ENCODE data around the gene DPYSL5. TPM values are rescaled to one million over a fixed set of nuclear protein-coding genes. Genes with fewer than 3 reads are reported as not detected.
"Not testable (repeated sequence)": the region's sequence is repeated elsewhere in the genome, so short reads cannot be mapped to it uniquely, and the experiment has no call there.

Gene DPYSL5
- total and polyA plus RNA-seq, 3 donors from 2014 or later, result 2.8 to 22.3 (median 5.5) TPM

DNA sequence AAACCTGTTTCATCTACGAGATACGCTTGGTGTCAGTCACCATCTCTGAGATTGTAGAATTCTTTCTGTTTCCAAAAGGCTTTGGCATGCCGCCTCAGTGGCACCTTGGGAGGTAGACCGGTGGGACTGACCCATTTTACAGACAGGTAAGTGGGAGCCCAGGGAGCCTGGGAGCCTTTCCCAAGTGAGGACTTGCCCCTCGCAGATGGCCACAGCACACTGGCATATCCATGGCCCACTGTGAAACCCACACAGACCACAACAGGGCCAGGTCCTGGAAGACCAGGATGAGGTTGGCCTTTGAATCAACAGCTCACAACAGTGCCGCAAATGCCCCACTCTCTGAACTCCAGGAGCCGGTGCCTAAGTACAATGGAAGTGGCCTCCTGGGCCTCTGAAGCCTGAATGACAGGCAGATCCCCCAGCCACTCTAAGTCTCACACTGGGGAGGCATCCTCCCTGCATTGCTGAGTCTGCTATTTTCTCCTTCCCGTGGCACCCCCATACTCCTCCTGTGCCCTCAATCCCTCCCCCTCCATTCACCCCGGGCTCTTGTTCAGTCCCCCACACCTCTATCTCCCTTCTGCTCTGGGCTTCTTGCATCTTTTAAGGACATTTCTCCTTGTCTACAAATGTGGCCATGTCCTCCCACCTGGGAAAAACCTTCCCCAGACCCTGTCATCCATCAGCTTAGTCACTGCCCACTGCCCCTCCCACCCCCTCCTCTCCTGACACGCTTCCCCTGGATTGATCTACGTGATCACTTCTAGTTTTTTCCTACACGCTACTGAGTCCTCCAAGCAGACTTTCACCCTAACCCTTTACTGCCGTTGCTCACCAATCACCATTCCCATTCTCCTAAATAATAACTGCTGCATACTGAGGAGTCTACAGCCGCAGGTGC lies 35.9 kb upstream of the DPYSL5 start:
- Histone ChIP-seq H3K4me1 (no peaks in the 10 kb centered on the region), H3K9me3 (no peaks in the 10 kb centered on the region), H3K4me3 (no peak overlapping the region), H3K27ac (no peak overlapping the region), H3K36me3 (ENCODE audit: low read depth, missing control alignments) (no peaks in the 10 kb centered on the region), H3K27me3 (no peaks in the 10 kb centered on the region)
- DNase-seq, result no peak
- WGBS, 2 donors, result 80% methylated on average over 13 to 14 of the region's 14 CpGs
- intact Hi-C loops (cut with DNase I; ENCODE audit: low total_unique reads), result no loop called here
- TF ChIP-seq CTCF (IDR thresholded peaks at IDR 0.05) (no peak), POLR2A (IDR thresholded peaks at IDR 0.05) (no peak)

DNA sequence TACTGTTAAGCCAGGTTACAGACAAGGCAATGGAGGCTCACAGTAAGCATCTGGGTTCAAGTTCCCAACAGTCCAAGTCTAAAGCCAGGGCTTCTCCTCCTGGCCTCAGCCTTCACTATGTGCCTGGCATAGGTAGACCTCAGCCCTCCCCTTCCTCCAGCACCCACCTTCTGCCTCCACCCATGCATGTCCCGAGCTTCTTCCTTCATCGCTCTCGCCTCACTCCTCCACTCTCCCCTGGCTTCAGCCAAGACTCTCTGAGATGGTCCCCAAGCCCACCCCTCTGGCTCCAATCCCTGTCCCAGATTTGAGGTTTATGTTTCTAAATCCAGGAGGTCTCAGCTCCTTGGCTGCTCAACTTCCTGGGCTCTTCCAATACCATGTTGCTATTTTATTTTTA lies 35.2 kb upstream of the DPYSL5 start:
- TF ChIP-seq CTCF (IDR thresholded peaks at IDR 0.05) (no peak), POLR2A (IDR thresholded peaks at IDR 0.05) (no peak)
- intact Hi-C loops (cut with DNase I; ENCODE audit: low total_unique reads), result no loop called here
- no peaks in the 10 kb centered on the region for H3K36me3 ChIP-seq (ENCODE audit: low read depth, missing control alignments)
- 96 to 97% methylated on average over 3 of the region's 3 CpGs for WGBS, 2 donors
- DNase-seq, result no peak
- H3K27me3 ChIP-seq, result no peaks in the 10 kb centered on the region
- H3K4me3 ChIP-seq, result no peak overlapping the region
- no peak overlapping the region for H3K27ac ChIP-seq
- no peaks in the 10 kb centered on the region for H3K9me3 ChIP-seq
- no peaks in the 10 kb centered on the region for H3K4me1 ChIP-seq

GRCh38 chr2:26814072-26814765 lies 33.7 kb upstream of the DPYSL5 start:
- DNase-seq, result not testable (repeated sequence)

DNA sequence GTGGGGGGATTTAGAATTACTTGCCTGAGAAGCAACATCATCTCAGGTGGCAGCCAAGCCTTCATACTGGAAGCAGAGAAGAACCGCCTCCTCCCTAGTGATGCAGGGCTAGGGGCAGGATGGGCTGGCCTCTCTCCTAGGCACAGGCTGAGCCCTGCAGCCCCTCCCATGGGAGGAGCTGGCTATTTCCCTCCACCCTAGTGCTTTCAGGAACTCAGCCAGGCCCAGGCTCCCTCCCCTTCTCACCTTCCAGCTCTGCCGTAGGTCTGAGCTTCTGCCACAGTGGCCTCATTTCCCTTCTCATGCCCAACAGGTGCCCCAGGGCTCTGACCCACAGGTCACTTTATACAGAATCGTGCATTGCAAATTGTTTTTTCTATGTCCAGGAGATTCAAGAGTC lies 31.0 kb upstream of the DPYSL5 start:
- 31 to 40% methylated on average over 3 of the region's 3 CpGs for WGBS, 2 donors
- no peak for DNase-seq
- Histone ChIP-seq H3K4me3 (no peak overlapping the region), H3K4me1 (no peaks in the 10 kb centered on the region), H3K9me3 (no peaks in the 10 kb centered on the region), H3K27me3 (no peaks in the 10 kb centered on the region), H3K36me3 (ENCODE audit: low read depth, missing control alignments) (no peaks in the 10 kb centered on the region), H3K27ac (no peak overlapping the region)
- no peak for TF ChIP-seq POLR2A (IDR thresholded peaks at IDR 0.05)
- no peak for TF ChIP-seq CTCF (IDR thresholded peaks at IDR 0.05)
- intact Hi-C loops (cut with DNase I; ENCODE audit: low total_unique reads), result no loop called here

More at GRCh38 chr2:26814072-26814765, 33.7 kb upstream of the DPYSL5 start:
- H3K36me3 ChIP-seq (ENCODE audit: low read depth, missing control alignments); H3K27me3 ChIP-seq; intact Hi-C loops (cut with DNase I; ENCODE audit: low total_unique reads); H3K4me1 ChIP-seq; H3K27ac ChIP-seq; H3K9me3 ChIP-seq: not testable (repeated sequence)
- peak overlapping the region; percentile 41 to 50 for H3K4me3 ChIP-seq
- WGBS, 2 donors, result 62 to 78% methylated on average over 18 to 52 of the region's 52 CpGs

- Histone ChIP-seq H3K27me3 (no peaks in the 10 kb centered on the region), H3K27ac (no peak overlapping the region), H3K9me3 (no peaks in the 10 kb centered on the region), H3K4me1 (no peaks in the 10 kb centered on the region), H3K4me3 (no peak overlapping the region), H3K36me3 (ENCODE audit: low read depth, missing control alignments) (no peaks in the 10 kb centered on the region)
- no peak for DNase-seq
- intact Hi-C loops (cut with DNase I; ENCODE audit: low total_unique reads), result no loop called here
- 65 to 69% methylated on average over 5 of the region's 5 CpGs for WGBS, 2 donors
- TF ChIP-seq POLR2A (IDR thresholded peaks at IDR 0.05) (no peak), CTCF (IDR thresholded peaks at IDR 0.05) (no peak)
These were observed 29.7 kb upstream of the DPYSL5 start for GRCh38 chr2:26818255-26818654.
